H9 (cell line): ENCODE data around the gene IMPDH1. TPM values are rescaled to one million over a fixed set of nuclear protein-coding genes. Genes with fewer than 3 reads are reported as not detected.

ENCODE experiments used
- DNase-seq: peaks from one replicate; pipeline ENCODE4 v3.0.0-alpha.2; 2017
- H2AFZ ChIP-seq: one replicate; pipeline ENCODE4 v1.6.1; 2013; ENCODE audit warnings: mild to moderate bottlenecking, low read length, control low read depth, moderate library complexity
- H2AK5ac ChIP-seq: 2 replicates; pipeline ENCODE4 v1.6.1; 2013; ENCODE audit warnings: low read length, control low read depth, mixed read lengths; ENCODE audit not compliant: insufficient read length
- H2BK120ac ChIP-seq: one replicate; pipeline ENCODE4 v1.6.1; 2013; ENCODE audit warnings: low read depth, mild to moderate bottlenecking, low read length, control low read depth, inconsistent platforms; ENCODE audit not compliant: poor library complexity, severe bottlenecking
- H2BK12ac ChIP-seq: 2 replicates; pipeline ENCODE4 v1.6.1; 2013; ENCODE audit warnings: low read length, control low read depth, mixed read lengths, low read depth; ENCODE audit not compliant: insufficient read length
- H2BK15ac ChIP-seq: 2 replicates; pipeline ENCODE4 v1.6.1; 2013; ENCODE audit warnings: low read depth, low read length, control low read depth
- H2BK20ac ChIP-seq: one replicate; pipeline ENCODE4 v1.6.1; 2013; ENCODE audit warnings: low read depth, mild to moderate bottlenecking, low read length, control low read depth, inconsistent platforms; ENCODE audit not compliant: poor library complexity, severe bottlenecking
- H2BK5ac ChIP-seq: 2 replicates; pipeline ENCODE4 v1.6.1; 2013; ENCODE audit warnings: low read length, control low read depth, mixed read lengths; ENCODE audit not compliant: insufficient read length
- H3K14ac ChIP-seq: 2 replicates; pipeline ENCODE4 v1.6.1; 2013; ENCODE audit warnings: low read length, control low read depth; ENCODE audit not compliant: insufficient read depth
- H3K18ac ChIP-seq: 2 replicates; pipeline ENCODE4 v1.6.1; 2013; ENCODE audit warnings: low read depth, mild to moderate bottlenecking, mixed read lengths, low read length, control low read depth; ENCODE audit not compliant: insufficient read length
- H3K23ac ChIP-seq: 2 replicates; pipeline ENCODE4 v1.6.1; 2013; ENCODE audit warnings: low read length, control low read depth, mixed read lengths, low read depth; ENCODE audit not compliant: insufficient read length
- H3K23me2 ChIP-seq: 2 replicates; pipeline ENCODE4 v1.6.1; 2013; ENCODE audit warnings: low read depth, mild to moderate bottlenecking, mixed read lengths, low read length, control low read depth; ENCODE audit not compliant: insufficient read length, poor library complexity, severe bottlenecking
- H3K27ac ChIP-seq: 2 replicates; pipeline ENCODE4 v1.5.1; 2013; ENCODE audit warnings: low read length, control low read depth, mixed read lengths, low read depth; ENCODE audit not compliant: insufficient read length
- H3K27me3 ChIP-seq: 2 replicates; pipeline ENCODE4 v1.6.1; 2013; ENCODE audit warnings: low read length, control low read depth, inconsistent platforms; ENCODE audit not compliant: insufficient read depth
- H3K4ac ChIP-seq: 2 replicates; pipeline ENCODE4 v1.6.1; 2013; ENCODE audit warnings: low read depth, mild to moderate bottlenecking, control low read depth, inconsistent platforms, low read length, moderate library complexity
- H3K4me1 ChIP-seq: 2 replicates; pipeline ENCODE4 v1.6.1; 2013; ENCODE audit warnings: low read length, control low read depth, inconsistent platforms; ENCODE audit not compliant: insufficient read depth
- H3K4me2 ChIP-seq: 2 replicates; pipeline ENCODE4 v1.6.1; 2013; ENCODE audit warnings: low read length, control low read depth, mixed read lengths; ENCODE audit not compliant: insufficient read length, insufficient read depth
- H3K56ac ChIP-seq: 2 replicates; pipeline ENCODE4 v1.6.1; 2013; ENCODE audit warnings: low read depth, mild to moderate bottlenecking, mixed read lengths, low read length, control low read depth; ENCODE audit not compliant: insufficient read length
- H3K79me1 ChIP-seq: 2 replicates; pipeline ENCODE4 v1.6.1; 2013; ENCODE audit warnings: low read depth, mild to moderate bottlenecking, moderate library complexity, low read length, control low read depth, inconsistent platforms; ENCODE audit not compliant: insufficient read depth, poor library complexity, severe bottlenecking
- H3K79me2 ChIP-seq: 2 replicates; pipeline ENCODE4 v1.6.1; 2013; ENCODE audit warnings: low read length, control low read depth, inconsistent platforms; ENCODE audit not compliant: insufficient read depth
- H3K9ac ChIP-seq: 2 replicates; pipeline ENCODE4 v1.6.1; 2013; ENCODE audit warnings: low read length, control low read depth, mixed read lengths; ENCODE audit not compliant: insufficient read length; ENCODE audit errors: extremely low read depth
- H3K9me3 ChIP-seq: one replicate; pipeline ENCODE4 v1.6.1; 2013; ENCODE audit warnings: low read depth, low read length, inconsistent platforms; ENCODE audit not compliant: control insufficient read depth
- H3T11ph ChIP-seq: one replicate; pipeline ENCODE4 v1.6.1; 2013; ENCODE audit warnings: mild to moderate bottlenecking, low read length, control low read depth, inconsistent platforms
- H4K20me1 ChIP-seq: one replicate; pipeline ENCODE4 v1.6.1; 2013; ENCODE audit not compliant: control insufficient read depth, insufficient read length, insufficient read depth
- H4K5ac ChIP-seq: 2 replicates; pipeline ENCODE4 v1.6.1; 2013; ENCODE audit warnings: low read depth, mild to moderate bottlenecking, mixed read lengths, low read length, control low read depth; ENCODE audit not compliant: insufficient read length
- H4K8ac ChIP-seq: replicated peaks from 2 replicates; pipeline ENCODE4 v1.6.1; 2013; ENCODE audit warnings: low read length, control low read depth, mixed read lengths, low read depth; ENCODE audit not compliant: insufficient read length
- H4K91ac ChIP-seq: 2 replicates; pipeline ENCODE4 v1.6.1; 2013; ENCODE audit warnings: low read depth, mild to moderate bottlenecking, moderate library complexity, mixed read lengths, low read length, control low read depth; ENCODE audit not compliant: insufficient read length
- H3K27ac Mint-ChIP-seq, 3 experiments: 2 replicates in 2 of 3; 3 replicates in 1 of 3; pipeline ENCODE4 v1.8.0; 2020 to 2021; ENCODE audit warnings: mixed read lengths in 3 of 3, mild to moderate bottlenecking in 1 of 3, moderate library complexity in 1 of 3
- H3K27me3 Mint-ChIP-seq: 2 replicates; pipeline ENCODE4 v1.8.0; 2021; ENCODE audit warnings: low read depth, mild to moderate bottlenecking, moderate library complexity, mixed read lengths
- H3K36me3 Mint-ChIP-seq, 3 experiments: 2 replicates in 2 of 3; 3 replicates in 1 of 3; pipeline ENCODE4 v1.8.0; 2020 to 2021; ENCODE audit warnings: low read depth in 3 of 3, mixed read lengths in 3 of 3; ENCODE audit not compliant: insufficient read depth in 1 of 3
- H3K4me1 Mint-ChIP-seq, 2 experiments: 2 replicates each; pipeline ENCODE4 v1.8.0; 2020; ENCODE audit warnings: mixed read lengths in 2 of 2
- H3K4me3 Mint-ChIP-seq, 2 experiments: 2 replicates in 1 of 2; 3 replicates in 1 of 2; pipeline ENCODE4 v1.8.0; 2020 to 2021; ENCODE audit warnings: mild to moderate bottlenecking in 2 of 2, mixed read lengths in 2 of 2, moderate library complexity in 1 of 2
- H3K9me3 Mint-ChIP-seq, 2 experiments: 2 replicates in 1 of 2; 3 replicates in 1 of 2; pipeline ENCODE4 v1.8.0; 2020; ENCODE audit warnings: mild to moderate bottlenecking in 2 of 2, mixed read lengths in 2 of 2, moderate library complexity in 1 of 2
- WGBS: extraction: QIAGEN DNeasy Blood & Tissue Kit; methylation state at CpG from one replicate; pipeline ENCODE4 v1.1.7; 2013; ENCODE audit warnings: missing lambda C conversion rate, low lambda C conversion rate, mixed read lengths; ENCODE audit not compliant: insufficient read length; ENCODE audit errors: extremely low coverage; 5-methylcytosine and 5-hydroxymethylcytosine counted together
- total RNA-seq: library from RNA; stranded (reverse); gene quantifications from 2 replicates; pipeline ENCODE4 v1.2.1, GENCODE V29; 2021
- TF ChIP-seq, protein P1 (sequence below): fragments of 200-600 bp; sonication (generic); conservative IDR thresholded peaks from 3 replicates; pipeline ENCODE4 v1.8.0; 2021; ENCODE audit warnings: antibody characterized with exemption, mild to moderate bottlenecking

The IMPDH1 gene
- total RNA-seq, 1 experiment from 2014 or later, result 35.2 TPM

DNA sequence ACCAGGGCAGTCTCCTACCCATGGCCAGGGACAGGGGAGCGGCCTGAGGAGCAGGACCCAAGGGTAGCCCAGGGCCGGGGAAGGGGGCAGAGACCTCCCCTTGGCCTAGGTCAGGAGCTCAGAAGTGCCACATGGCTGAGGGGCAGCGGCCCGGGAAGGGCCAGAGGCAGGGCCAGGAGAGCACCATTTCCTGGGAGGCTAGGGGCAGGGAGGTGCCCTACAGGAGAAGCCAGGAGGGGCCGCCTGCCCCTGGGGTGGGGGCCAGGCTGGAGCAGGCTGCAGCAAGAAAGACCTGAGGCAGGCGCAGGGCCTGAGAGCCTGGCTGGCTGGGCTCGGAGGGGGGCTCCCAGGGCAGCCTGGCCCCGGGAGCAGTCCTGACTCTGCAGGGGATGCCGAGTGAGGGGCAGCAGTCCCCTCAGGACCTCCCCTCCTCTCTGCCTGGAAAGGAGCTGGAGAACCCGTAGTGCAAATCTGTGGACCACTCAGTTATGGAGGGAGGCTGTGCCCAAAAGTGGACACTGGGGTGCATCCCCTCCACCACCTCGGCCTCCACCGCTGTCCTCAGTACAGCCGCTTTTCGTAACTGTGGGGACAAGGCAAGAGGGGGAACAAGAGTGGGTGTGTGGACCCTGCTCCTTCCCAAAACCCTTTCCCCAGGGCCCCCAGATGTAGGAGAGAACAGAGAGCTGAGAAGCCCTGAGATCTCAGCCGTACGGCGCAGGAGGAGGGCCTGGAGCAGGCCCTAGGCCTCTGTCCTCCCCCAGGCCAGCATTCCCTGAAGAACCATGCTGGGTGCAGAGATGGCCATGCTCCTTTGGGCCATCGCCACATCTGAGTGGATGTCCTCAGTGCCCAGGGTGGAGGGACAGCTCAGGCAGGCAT, 17.1 kb downstream of the IMPDH1 start:
- Histone ChIP-seq H2BK20ac (no peak overlapping the region), H4K5ac (no peak overlapping the region), H2BK15ac (no peak overlapping the region), H3K9ac (no peak overlapping the region), H3K14ac (no peak overlapping the region), H3K4me2 (no peak overlapping the region), H3K18ac (no peak overlapping the region), H4K91ac (no peak overlapping the region), H3K4me1 (no peaks in the 10 kb centered on the region), H3K23ac (no peak overlapping the region), H2BK5ac (no peak overlapping the region), H3K56ac (no peak overlapping the region), H3K4ac (no peak overlapping the region), H3T11ph (no peak overlapping the region), H4K8ac (no peak overlapping the region), H2BK12ac (no peak overlapping the region), H4K20me1 (peaks cover 2% of the 10 kb centered on the region), H3K9me3 (no peaks in the 10 kb centered on the region), H3K27ac (no peak overlapping the region), H2BK120ac (no peak overlapping the region), H2AK5ac (no peak overlapping the region), H3K79me2 (no peaks in the 10 kb centered on the region), H2AFZ (no peak overlapping the region), H3K23me2 (no peaks in the 10 kb centered on the region), H3K79me1 (no peaks in the 10 kb centered on the region), H3K27me3 (no peaks in the 10 kb centered on the region; the same call in 1 of the 2 replicates)
- no CpG with 5 or more reads among the region's 18 CpGs for WGBS
- H3K4me3 Mint-ChIP-seq, result no peak overlapping the region
- DNase-seq, result no peak
- H3K27me3 Mint-ChIP-seq, result peaks cover 13% of the 10 kb centered on the region
- H3K36me3 Mint-ChIP-seq, result peaks cover 0 to 10% (median 3%) of the 10 kb centered on the region in 3 experiments; a peak in 4 of 7 replicates
- peaks cover 15 to 18% of the 10 kb centered on the region in 2 experiments for H3K4me1 Mint-ChIP-seq
- TF ChIP-seq, protein P1, sequence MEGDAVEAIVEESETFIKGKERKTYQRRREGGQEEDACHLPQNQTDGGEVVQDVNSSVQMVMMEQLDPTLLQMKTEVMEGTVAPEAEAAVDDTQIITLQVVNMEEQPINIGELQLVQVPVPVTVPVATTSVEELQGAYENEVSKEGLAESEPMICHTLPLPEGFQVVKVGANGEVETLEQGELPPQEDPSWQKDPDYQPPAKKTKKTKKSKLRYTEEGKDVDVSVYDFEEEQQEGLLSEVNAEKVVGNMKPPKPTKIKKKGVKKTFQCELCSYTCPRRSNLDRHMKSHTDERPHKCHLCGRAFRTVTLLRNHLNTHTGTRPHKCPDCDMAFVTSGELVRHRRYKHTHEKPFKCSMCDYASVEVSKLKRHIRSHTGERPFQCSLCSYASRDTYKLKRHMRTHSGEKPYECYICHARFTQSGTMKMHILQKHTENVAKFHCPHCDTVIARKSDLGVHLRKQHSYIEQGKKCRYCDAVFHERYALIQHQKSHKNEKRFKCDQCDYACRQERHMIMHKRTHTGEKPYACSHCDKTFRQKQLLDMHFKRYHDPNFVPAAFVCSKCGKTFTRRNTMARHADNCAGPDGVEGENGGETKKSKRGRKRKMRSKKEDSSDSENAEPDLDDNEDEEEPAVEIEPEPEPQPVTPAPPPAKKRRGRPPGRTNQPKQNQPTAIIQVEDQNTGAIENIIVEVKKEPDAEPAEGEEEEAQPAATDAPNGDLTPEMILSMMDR, result no peak
- H3K27ac Mint-ChIP-seq, result no peak overlapping the region; a peak in 2 of 7 replicates
- H3K9me3 Mint-ChIP-seq, result no peaks in the 10 kb centered on the region
